MCF 10A (cell line): ENCODE results near the gene KIF9. TPM values are rescaled to one million over a fixed set of nuclear protein-coding genes. Genes with fewer than 3 reads are reported as not detected.

Experiments used
- BruUV-seq: library from RNA; stranded (reverse); fragments of 400-500 nt; replicated peaks from 2 replicates; lab custom pipeline; 2021; lab: Mats Ljungman, UMichigan
- CTCF ChIA-PET: fragments of 300-600 bp; sonication (Branson Sonifier 250); formaldehyde crosslinking; extraction: SDS; loops from one replicate; lab custom pipeline; 2021; ENCODE audit warnings: antibody characterized with exemption, inconsistent platforms; lab: Yijun Ruan, JAX
- POLR2A ChIA-PET: fragments of 300-600, 350-650 bp; sonication (Branson Sonifier 250); formaldehyde crosslinking; extraction: SDS; loops from one replicate; lab custom pipeline; 2020; ENCODE audit warnings: antibody characterized with exemption, inconsistent platforms; lab: Yijun Ruan, JAX
- DNase-seq: peaks from one replicate; pipeline ENCODE4 v3.0.0-alpha.2; 2018; ENCODE audit not compliant: unreplicated experiment
- H3K27ac Mint-ChIP-seq: one replicate; pipeline ENCODE4 v1.8.0; 2022; ENCODE audit warnings: mild to moderate bottlenecking, low read depth, mixed read lengths; ENCODE audit not compliant: unreplicated experiment
- H3K27me3 Mint-ChIP-seq: one replicate; pipeline ENCODE4 v1.8.0; 2022; ENCODE audit warnings: mixed read lengths; ENCODE audit not compliant: insufficient read depth, unreplicated experiment
- H3K36me3 Mint-ChIP-seq: one replicate; pipeline ENCODE4 v1.8.0; 2022; ENCODE audit warnings: mild to moderate bottlenecking, moderate library complexity, mixed read lengths; ENCODE audit not compliant: insufficient read depth, unreplicated experiment
- H3K4me1 Mint-ChIP-seq: one replicate; pipeline ENCODE4 v1.8.0; 2022; ENCODE audit warnings: mixed read lengths; ENCODE audit not compliant: insufficient read depth, unreplicated experiment
- H3K4me3 Mint-ChIP-seq: one replicate; pipeline ENCODE4 v1.8.0; 2022; ENCODE audit warnings: mild to moderate bottlenecking, moderate library complexity, mixed read lengths; ENCODE audit not compliant: unreplicated experiment
- H3K9me3 Mint-ChIP-seq: one replicate; pipeline ENCODE4 v1.8.0; 2022; ENCODE audit warnings: mixed read lengths; ENCODE audit not compliant: unreplicated experiment
- CTCF ChIP-seq: fragments of 200-600 bp; IDR thresholded peaks from one replicate; pipeline ENCODE4 v1.8.0; 2022; ENCODE audit warnings: antibody characterized with exemption, mild to moderate bottlenecking; ENCODE audit not compliant: unreplicated experiment
- intact Hi-C: fragments of 100-400 bp; cut with micrococcal nuclease; formaldehyde crosslinking; loops from 2 replicates; pipeline ENCODE4 v1.14.1; 2022
- total RNA-seq: library from RNA; stranded (reverse); gene quantifications from 2 replicates; pipeline ENCODE4 v1.2.3, GENCODE V29; 2022

The KIF9 gene
- total RNA-seq, 1 experiment from 2014 or later, result 9.5 TPM

GRCh38 chr3:47280519-47280918 is 2.1 kb downstream of the KIF9 start:
- Mint-ChIP-seq H3K4me3 (no peak overlapping the region), H3K27ac (no peak overlapping the region), H3K9me3 (no peaks in the 10 kb centered on the region), H3K36me3 (peaks cover 15% of the 10 kb centered on the region), H3K27me3 (no peaks in the 10 kb centered on the region), H3K4me1 (peaks cover 17% of the 10 kb centered on the region)
- POLR2A ChIA-PET, result interaction anchor here (0.9 kb wide), 1 partner anchor 11 kb away, joined by 4 read pairs; no protein-coding TSS in a partner anchor
- no peak for DNase-seq
- BruUV-seq, result no TSS peak
- CTCF ChIA-PET, result interaction anchor here (0.6 to 1.2 kb wide), 3 partner anchors 14 to 807 kb away, joined by 3 read pairs; no protein-coding TSS in a partner anchor
- TF ChIP-seq CTCF, result no peak
- intact Hi-C loops, result loop anchor here (5.0 to 10.0 kb wide), 2 partner anchors 102 to 116 kb away; partner anchors contain the start of genes PTPN23 and SETD2

GRCh38 chr3:47276558-47276957 is 6.0 kb downstream of the KIF9 start:
- no peak overlapping the region for H3K27ac Mint-ChIP-seq
- H3K4me3 Mint-ChIP-seq, result no peak overlapping the region
- ChIA-PET POLR2A (interaction anchor here (1.0 to 1.5 kb wide), 2 partner anchors 10 to 13 kb away, joined by 3 to 4 read pairs; no protein-coding TSS in a partner anchor), CTCF (no interaction called here)
- TF ChIP-seq CTCF, result no peak
- peaks cover 9% of the 10 kb centered on the region for H3K4me1 Mint-ChIP-seq
- H3K9me3 Mint-ChIP-seq, result no peaks in the 10 kb centered on the region
- DNase-seq, result no peak
- no peaks in the 10 kb centered on the region for H3K27me3 Mint-ChIP-seq
- intact Hi-C loops, result no loop called here
- no TSS peak for BruUV-seq
- peaks cover 24% of the 10 kb centered on the region for H3K36me3 Mint-ChIP-seq

- CTCF ChIA-PET, result no interaction called here
These were observed 7.9 kb downstream of the KIF9 start for GRCh38 chr3:47274652-47275051.

GRCh38 chr3:47273564-47273963 is 9.0 kb downstream of the KIF9 start:
- H3K9me3 Mint-ChIP-seq, result no peaks in the 10 kb centered on the region
- no peak overlapping the region for H3K27ac Mint-ChIP-seq
- CTCF ChIA-PET, result interaction anchor here (0.8 to 1.0 kb wide), 2 partner anchors 11 to 52 kb away, joined by 3 to 4 read pairs; no protein-coding TSS in a partner anchor
- H3K27me3 Mint-ChIP-seq, result no peaks in the 10 kb centered on the region
- TF ChIP-seq CTCF, result no peak
- intact Hi-C loops, result no loop called here
- no peak for DNase-seq
- H3K4me1 Mint-ChIP-seq, result no peaks in the 10 kb centered on the region
- POLR2A ChIA-PET, result no interaction called here
- BruUV-seq, result no TSS peak
- peaks cover 24% of the 10 kb centered on the region for H3K36me3 Mint-ChIP-seq
- H3K4me3 Mint-ChIP-seq, result no peak overlapping the region

More at GRCh38 chr3:47274652-47275051, 7.9 kb downstream of the KIF9 start:
- H3K36me3 Mint-ChIP-seq, result peaks cover 24% of the 10 kb centered on the region
- no peak overlapping the region for H3K27ac Mint-ChIP-seq
- intact Hi-C loops, result no loop called here
- no TSS peak for BruUV-seq
- H3K4me1 Mint-ChIP-seq, result no peaks in the 10 kb centered on the region
- H3K4me3 Mint-ChIP-seq, result no peak overlapping the region
- H3K27me3 Mint-ChIP-seq, result no peaks in the 10 kb centered on the region
- TF ChIP-seq CTCF, result no peak
- DNase-seq, result no peak
- POLR2A ChIA-PET, result no interaction called here
- H3K9me3 Mint-ChIP-seq, result no peaks in the 10 kb centered on the region
